ENCODE measurements around the gene UMODL1.

UMODL1 gene

GRCh38 chr21:42151948-42152220 is 80.8 kb downstream of the UMODL1 start:
- no peak overlapping the region for H3K4me3 ChIP-seq (ENCODE audit: low read depth, low read length)
- DNase-seq (ENCODE audit: low read depth): no peak

- no peak for DNase-seq (ENCODE audit: low read depth)
Measured at GRCh38 chr21:42153046-42153686, 82.0 kb downstream of the UMODL1 start.

GRCh38 chr21:42153746-42154145 is 82.6 kb downstream of the UMODL1 start:
- no peak overlapping the region for H3K4me3 ChIP-seq (ENCODE audit: low read depth, low read length)
- no peak for DNase-seq (ENCODE audit: low read depth)

More at GRCh38 chr21:42153046-42153686, 82.0 kb downstream of the UMODL1 start:
- H3K4me3 ChIP-seq (ENCODE audit: low read depth, low read length): no peak overlapping the region

- DNase-seq (ENCODE audit: low read depth): no peak
Measured at GRCh38 chr21:42154237-42155044, 83.3 kb downstream of the UMODL1 start.

GRCh38 chr21:42155045-42155855 is 84.1 kb downstream of the UMODL1 start:
- no peak overlapping the region for H3K4me3 ChIP-seq (ENCODE audit: low read depth, low read length)
- DNase-seq (ENCODE audit: low read depth): no peak

More at GRCh38 chr21:42154237-42155044, 83.3 kb downstream of the UMODL1 start:
- no peak overlapping the region for H3K4me3 ChIP-seq (ENCODE audit: low read depth, low read length)

GRCh38 chr21:42156690-42157605 is 85.8 kb downstream of the UMODL1 start:
- H3K4me3 ChIP-seq (ENCODE audit: low read depth, low read length): no peak overlapping the region
- DNase-seq (ENCODE audit: low read depth): no peak

GRCh38 chr21:42157606-42158310 is 86.6 kb downstream of the UMODL1 start:
- DNase-seq (ENCODE audit: low read depth): no peak
- no peak overlapping the region for H3K4me3 ChIP-seq (ENCODE audit: low read depth, low read length)

GRCh38 chr21:42158846-42159245 is 87.7 kb downstream of the UMODL1 start:
- DNase-seq (ENCODE audit: low read depth): no peak
- H3K4me3 ChIP-seq (ENCODE audit: low read depth, low read length): no peak overlapping the region

- DNase-seq (ENCODE audit: low read depth): no peak
- H3K4me3 ChIP-seq (ENCODE audit: low read depth, low read length): no peak overlapping the region
Measured at GRCh38 chr21:42159560-42160110, 88.5 kb downstream of the UMODL1 start.

GRCh38 chr21:42160111-42160721 is 89.1 kb downstream of the UMODL1 start:
- no peak for DNase-seq (ENCODE audit: low read depth)
- no peak overlapping the region for H3K4me3 ChIP-seq (ENCODE audit: low read depth, low read length)

- no peak for DNase-seq (ENCODE audit: low read depth)
- no peak overlapping the region for H3K4me3 ChIP-seq (ENCODE audit: low read depth, low read length)
Measured at GRCh38 chr21:42160765-42161164, 89.6 kb downstream of the UMODL1 start.

GRCh38 chr21:42161401-42161955 is 90.4 kb downstream of the UMODL1 start:
- no peak for DNase-seq (ENCODE audit: low read depth)
- H3K4me3 ChIP-seq (ENCODE audit: low read depth, low read length): no peak overlapping the region

GRCh38 chr21:42161956-42162681 is 91.0 kb downstream of the UMODL1 start:
- no peak for DNase-seq (ENCODE audit: low read depth)
- no peak overlapping the region for H3K4me3 ChIP-seq (ENCODE audit: low read depth, low read length)

GRCh38 chr21:42162831-42163510 is 91.9 kb downstream of the UMODL1 start:
- H3K4me3 ChIP-seq (ENCODE audit: low read depth, low read length): no peak overlapping the region
- DNase-seq (ENCODE audit: low read depth): no peak

GRCh38 chr21:42163511-42163863 is 92.4 kb downstream of the UMODL1 start:
- DNase-seq (ENCODE audit: low read depth): no peak

GRCh38 chr21:42164064-42164789 is 93.1 kb downstream of the UMODL1 start:
- no peak overlapping the region for H3K4me3 ChIP-seq (ENCODE audit: low read depth, low read length)
- DNase-seq (ENCODE audit: low read depth): no peak

More at GRCh38 chr21:42163511-42163863, 92.4 kb downstream of the UMODL1 start:
- no peak overlapping the region for H3K4me3 ChIP-seq (ENCODE audit: low read depth, low read length)
